Renal pelvis (tissue), 12 donors: Measurements from ENCODE around the gene OLFM4. TPM values are rescaled to one million over a fixed set of nuclear protein-coding genes. Genes with fewer than 3 reads are reported as not detected.
"Not testable (repeated sequence)": the region's sequence is repeated elsewhere in the genome, so short reads cannot be mapped to it uniquely, and the experiment has no call there.

Experiments used
- DNase-seq: peaks from one replicate; pipeline ENCODE4 v3.0.0-alpha.2; 2013
- long read RNA-seq, 16 experiments: transcript quantifications; one replicate each; lab custom pipeline, GENCODE V29; 2026
- polyA plus RNA-seq, 3 donors: library from polyadenylated mRNA; unstranded; fragments of 120-200 nt; gene quantifications; one replicate each; pipeline ENCODE4 v1.2.1, GENCODE V29; 2013; ENCODE audit not compliant: insufficient read length in 3 of 3

Gene OLFM4
- polyA plus RNA-seq, result under 1 TPM; 0.54 to 0.81 (median 0.58) TPM
- long read RNA-seq, donor 1, result 0 reads
- long read RNA-seq, donor 2, result 0 reads
- long read RNA-seq, donor 3, result 0 reads
- long read RNA-seq, donor 4, result 0 reads
- long read RNA-seq, donor 5, result 0 reads
- long read RNA-seq, donor 6, result 0 reads
- long read RNA-seq, donor 7, result 0 reads
- long read RNA-seq, donor 8, result 0 reads
- long read RNA-seq, donor 9, result 0 reads
- long read RNA-seq, donor 10, result 0 reads
- long read RNA-seq, donor 11, result 0 reads
- long read RNA-seq, donor 12, result 0 reads
- long read RNA-seq, donor 13, result 0 reads
- long read RNA-seq, donor 14, result 0 reads
- long read RNA-seq, donor 15, result 0 reads
- long read RNA-seq, donor 16, result 0 reads

GRCh38 chr13:53028637-53029203, at the start of gene OLFM4:
OLFM4 (plus strand) TSS chr13:53028813; CDS start chr13:53028837, 24 bp downstream.
- DNase-seq, result peak; percentile 20

- DNase-seq, result no peak
Measured at GRCh38 chr13:52978989-52979388, 49.6 kb upstream of the OLFM4 start.

- DNase-seq, result no peak
Measured at GRCh38 chr13:52980695-52981094, 47.9 kb upstream of the OLFM4 start.

- no peak for DNase-seq
Measured at GRCh38 chr13:52983836-52984235, 44.8 kb upstream of the OLFM4 start.

- no peak for DNase-seq
Measured at GRCh38 chr13:52984881-52985363, 43.7 kb upstream of the OLFM4 start.

- no peak for DNase-seq
Measured at GRCh38 chr13:52991344-52992020, 37.1 kb upstream of the OLFM4 start.

- no peak for DNase-seq
Measured at GRCh38 chr13:52992110-52992509, 36.5 kb upstream of the OLFM4 start.

GRCh38 chr13:52994051-52994450, 34.6 kb upstream of the OLFM4 start:
- DNase-seq, result no peak

GRCh38 chr13:52994865-52995264, 33.7 kb upstream of the OLFM4 start:
- DNase-seq, result no peak

GRCh38 chr13:52995946-52996345, 32.7 kb upstream of the OLFM4 start:
- no peak for DNase-seq

GRCh38 chr13:52997951-52998876, 30.4 kb upstream of the OLFM4 start:
- no peak for DNase-seq

GRCh38 chr13:52999093-52999696, 29.4 kb upstream of the OLFM4 start:
- no peak for DNase-seq

- no peak for DNase-seq
Measured at GRCh38 chr13:53001444-53002225, 27.0 kb upstream of the OLFM4 start.

GRCh38 chr13:53004573-53004972, 24.0 kb upstream of the OLFM4 start:
- DNase-seq, result no peak

GRCh38 chr13:53005626-53006025, 23.0 kb upstream of the OLFM4 start:
- DNase-seq, result peak; percentile 24

GRCh38 chr13:53007872-53008271, 20.7 kb upstream of the OLFM4 start:
- no peak for DNase-seq

GRCh38 chr13:53010374-53011105, 18.1 kb upstream of the OLFM4 start:
- DNase-seq, result no peak

- no peak for DNase-seq
Measured at GRCh38 chr13:53012707-53013106, 15.9 kb upstream of the OLFM4 start.

GRCh38 chr13:53013113-53013512, 15.5 kb upstream of the OLFM4 start:
- DNase-seq, result no peak

GRCh38 chr13:53014018-53014417, 14.6 kb upstream of the OLFM4 start:
- not testable (repeated sequence) for DNase-seq
